Cardiac fibroblast (primary cell): ENCODE measurements around the gene EPHX1.
A peak's percentile ranks its signal among the peaks of the same experiment; 100 is the strongest.

Experiments
- DNase-seq, 2 donors: peaks; one replicate each; pipeline versions ENCODE4 v3.0.0 to v3.0.0-alpha.2; 2010; ENCODE audit warnings: low read depth in 2 of 2
- H3K4me3 ChIP-seq, 2 donors: replicated peaks in 1 of 2; 1 replicate in 1 of 2; 2 replicates in 1 of 2; pipeline ENCODE4 v1.5.1; 2011; ENCODE audit warnings: low read depth in 2 of 2, low read length in 2 of 2, mild to moderate bottlenecking in 2 of 2, moderate library complexity in 1 of 2
- CTCF ChIP-seq: IDR thresholded peaks from one replicate; pipeline ENCODE4 v1.5.1; 2011; ENCODE audit warnings: low read depth, mild to moderate bottlenecking, low read length, inconsistent platforms

EPHX1 gene

DNA sequence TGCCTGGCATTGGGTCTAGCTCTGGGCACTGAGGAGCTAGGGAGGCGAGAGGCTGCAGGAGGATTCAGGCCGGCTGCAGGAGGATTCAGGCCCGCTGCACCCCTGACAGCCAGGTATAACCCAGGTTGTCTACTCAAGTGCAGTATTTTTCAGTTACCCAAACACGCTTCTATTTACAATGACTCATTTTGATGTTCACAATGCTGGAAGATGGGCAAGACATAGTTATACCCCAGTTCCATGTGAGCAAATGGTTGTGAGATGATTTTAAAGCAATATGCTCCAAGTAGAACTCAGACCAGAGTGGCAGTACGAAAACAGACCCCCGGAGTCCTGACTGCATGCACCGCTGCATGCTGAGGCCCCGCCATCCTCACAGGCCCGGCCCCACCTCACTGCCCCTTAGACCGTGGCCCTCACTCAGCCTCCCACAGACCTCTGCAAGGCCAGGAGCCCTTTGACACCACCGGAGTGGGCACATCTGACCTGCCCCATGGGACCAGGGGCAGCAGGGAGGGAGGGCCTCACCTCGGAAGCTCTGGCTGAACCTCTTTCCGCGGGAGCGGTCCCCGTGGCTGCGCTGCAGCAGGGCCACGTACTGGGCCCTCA, 78.5 kb downstream of the EPHX1 start:
- no peak for DNase-seq
- H3K4me3 ChIP-seq: no peak overlapping the region
- TF ChIP-seq CTCF: no peak

GRCh38 chr1:225888898-225889601, 79.1 kb downstream of the EPHX1 start, which contains the start of gene LEFTY1:
Gene LEFTY1 (minus strand): TSS chr1:225889146. CDS start chr1:225889066, 80 bp downstream.
- no peak within 1 kb of the TSS for H3K4me3 ChIP-seq
- TF ChIP-seq CTCF: no peak
- DNase-seq: no peak

GRCh38 chr1:225889743-225890142, 79.8 kb downstream of the EPHX1 start:
- DNase-seq: no peak
- H3K4me3 ChIP-seq: no peak overlapping the region
- no peak for TF ChIP-seq CTCF

DNA sequence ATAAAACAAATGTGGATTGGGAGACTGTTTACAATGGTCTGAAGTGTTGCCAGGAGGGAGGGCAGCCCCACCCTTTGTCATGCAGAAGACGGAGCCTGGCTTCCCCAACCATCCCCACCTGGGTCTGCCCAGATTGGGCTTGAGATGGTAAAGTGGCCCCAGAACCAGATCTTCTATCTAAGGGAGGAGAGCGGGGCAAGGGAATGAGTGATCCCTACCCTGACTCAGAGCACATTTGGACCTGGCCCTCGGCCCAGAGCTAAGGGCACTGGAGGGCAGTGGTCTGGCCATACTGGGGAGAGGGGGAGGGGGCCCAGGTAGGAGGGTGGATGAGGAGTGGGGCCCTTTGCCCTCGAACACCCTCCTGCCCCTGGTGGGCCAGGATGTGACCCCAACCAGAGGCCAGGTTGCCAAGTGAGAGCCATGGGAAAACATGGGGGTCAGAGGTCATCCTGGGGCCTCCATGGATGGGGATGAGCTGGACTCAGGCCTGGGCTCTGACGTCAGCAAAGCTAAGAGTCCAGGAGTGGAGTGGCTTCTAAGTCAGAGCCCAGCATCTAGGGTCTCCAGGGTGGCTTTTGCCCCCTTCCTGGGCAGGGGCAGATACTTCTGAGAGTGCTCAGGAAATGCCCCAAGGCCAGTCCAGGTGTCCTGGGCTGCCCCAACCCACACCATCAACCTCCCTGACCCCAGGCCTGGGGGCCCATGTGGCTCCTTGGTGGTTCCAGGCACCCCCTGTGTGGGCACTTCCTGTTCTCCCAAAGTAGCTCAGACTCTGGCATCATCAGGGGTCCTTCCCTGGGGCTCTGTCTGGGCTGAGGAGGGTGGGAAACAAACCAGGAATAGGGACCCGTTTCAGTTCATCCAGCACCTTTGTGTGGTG, 80.7 kb downstream of the EPHX1 start:
- DNase-seq: peak in 1 of 2 donors; percentile 22
- no peak for TF ChIP-seq CTCF
- no peak overlapping the region for H3K4me3 ChIP-seq

DNA sequence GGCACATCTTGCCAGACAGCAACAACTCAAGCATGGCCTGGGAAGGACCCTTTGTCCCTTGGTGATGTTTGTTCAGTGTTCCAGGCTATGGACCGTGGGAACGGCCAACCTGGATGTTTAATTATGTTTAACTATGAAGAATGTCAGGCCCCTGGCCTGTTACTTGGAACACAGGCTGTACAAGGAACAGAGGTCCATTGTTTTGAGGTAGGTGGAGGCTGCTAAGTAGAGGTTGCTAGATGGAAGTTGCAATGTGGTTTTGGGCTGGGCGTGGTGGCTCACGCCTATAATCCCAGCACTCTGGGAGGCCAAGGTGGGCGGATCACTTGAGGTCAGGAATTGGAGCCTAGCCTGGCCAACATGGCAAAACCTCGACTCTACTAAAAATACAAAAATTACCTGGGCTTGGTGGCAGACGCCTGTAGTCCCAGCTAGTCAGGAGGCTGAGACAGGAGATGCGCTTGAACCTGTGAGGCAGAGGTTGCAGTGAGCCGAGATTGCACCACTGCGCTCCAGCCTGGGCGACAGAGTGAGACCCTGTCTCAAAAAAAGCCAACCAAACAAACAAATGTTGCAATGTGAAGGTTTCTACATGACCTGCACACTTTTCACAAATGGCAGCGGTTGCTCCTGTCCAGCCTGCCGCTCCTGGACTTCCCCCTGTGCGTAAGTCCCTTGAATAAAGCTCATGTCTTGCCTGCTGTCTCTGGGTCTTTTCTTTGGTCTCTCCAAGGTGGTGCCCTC, 81.5 kb downstream of the EPHX1 start:
- H3K4me3 ChIP-seq: no peak overlapping the region
- TF ChIP-seq CTCF: no peak
- DNase-seq: no peak

DNA sequence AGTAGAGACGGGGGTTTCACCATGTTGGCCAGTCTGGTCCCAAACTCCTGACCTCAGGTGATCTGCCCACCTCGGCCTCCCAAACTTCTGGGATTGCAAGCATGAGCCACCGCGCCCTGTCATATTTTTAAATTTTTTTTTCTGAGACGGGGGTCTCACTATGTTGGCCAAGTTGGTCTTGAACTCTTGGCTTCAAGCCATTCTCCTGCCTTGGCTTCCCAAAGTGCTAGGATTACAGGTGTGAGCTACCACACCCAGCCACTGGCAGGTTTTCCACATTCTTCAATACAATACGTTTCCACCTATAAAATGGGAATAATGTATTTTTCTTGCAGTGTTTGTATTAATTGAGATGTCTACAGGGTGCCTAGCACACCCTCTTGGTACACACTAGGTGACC, 82.4 kb downstream of the EPHX1 start:
- H3K4me3 ChIP-seq: no peak overlapping the region
- DNase-seq: no peak
- no peak for TF ChIP-seq CTCF
